ENCODE measurements around the gene ZNF740. TPM values are rescaled to one million over a fixed set of nuclear protein-coding genes. Genes with fewer than 3 reads are reported as not detected.
"Not testable (repeated sequence)": the region's sequence is repeated elsewhere in the genome, so short reads cannot be mapped to it uniquely, and the experiment has no call there.

The ZNF740 gene
- total RNA-seq, 2 experiments from 2014 or later, result 31.6 to 58.2 TPM

DNA sequence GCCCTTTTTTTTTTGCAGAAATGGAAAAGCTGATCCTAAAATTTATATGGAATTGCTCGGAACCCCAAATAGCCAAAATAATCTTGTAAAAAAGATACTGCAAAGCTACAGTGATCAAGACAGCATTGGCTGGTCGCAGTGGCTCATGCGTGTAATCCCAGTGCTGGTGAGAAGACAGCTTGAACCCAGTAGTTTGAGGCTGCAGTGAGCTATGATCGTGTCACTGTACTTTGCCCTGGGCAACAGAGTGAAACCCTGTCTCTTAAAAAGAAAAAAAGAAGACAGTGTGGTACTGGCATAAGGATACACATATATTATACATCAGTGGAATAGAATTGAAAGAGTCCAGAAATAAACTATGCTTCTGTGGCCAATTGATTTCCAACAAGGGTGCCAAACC lies 21.1 kb downstream of the ZNF740 start:
- intact Hi-C loops (cut with micrococcal nuclease; ENCODE audit: unreplicated experiment), result loop anchor here (2.0 to 10.0 kb wide), 2 partner anchors 43 to 303 kb away; partner anchors contain the start of genes NPFF and TARBP2
- H3K4me1 ChIP-seq (ENCODE audit: insufficient read depth, low read length, poor library complexity, severe bottlenecking), result peaks cover 78% of the 10 kb centered on the region
- no peaks in the 10 kb centered on the region for H3K9me3 ChIP-seq (ENCODE audit: low read length)
- peak overlapping the region; percentile 98 for H3K27ac ChIP-seq (ENCODE audit: low read depth, low read length, poor library complexity, severe bottlenecking)
- POLR2A ChIA-PET, result interaction anchor here (0.5 to 5.0 kb wide), 9 partner anchors 9 to 122 kb away, joined by 3 to 41 read pairs (median 5); partner anchors contain the start of genes CSAD, ESPL1 and ZNF740
- H3K79me2 ChIP-seq (ENCODE audit: insufficient read depth, low read depth, low read length), result peaks cover 67% of the 10 kb centered on the region
- peak overlapping the region; percentile 86 for H3K4me2 ChIP-seq (ENCODE audit: low read length)
- BruUV-seq (replicated peaks), result no TSS peak
- peaks cover 49% of the 10 kb centered on the region for H3K36me3 ChIP-seq (ENCODE audit: insufficient read depth, low read length)
- H4K20me1 ChIP-seq (ENCODE audit: insufficient read depth, low read length), result no peaks in the 10 kb centered on the region
- no peaks in the 10 kb centered on the region for H3K9me2 ChIP-seq (ENCODE audit: insufficient read depth, low read length)
- H3K4me3 ChIP-seq (ENCODE audit: low read depth, low read length, poor library complexity, severe bottlenecking), result peak overlapping the region; percentile 55
- CTCF ChIA-PET (ENCODE audit: unreplicated experiment), result interaction anchor here (0.7 to 1.1 kb wide), 2 partner anchors 10 to 11 kb away, joined by 3 to 4 read pairs; no protein-coding TSS in a partner anchor
- peak; percentile 51 for DNase-seq (ENCODE audit: low spot score)
- TF ChIP-seq, protein P1, sequence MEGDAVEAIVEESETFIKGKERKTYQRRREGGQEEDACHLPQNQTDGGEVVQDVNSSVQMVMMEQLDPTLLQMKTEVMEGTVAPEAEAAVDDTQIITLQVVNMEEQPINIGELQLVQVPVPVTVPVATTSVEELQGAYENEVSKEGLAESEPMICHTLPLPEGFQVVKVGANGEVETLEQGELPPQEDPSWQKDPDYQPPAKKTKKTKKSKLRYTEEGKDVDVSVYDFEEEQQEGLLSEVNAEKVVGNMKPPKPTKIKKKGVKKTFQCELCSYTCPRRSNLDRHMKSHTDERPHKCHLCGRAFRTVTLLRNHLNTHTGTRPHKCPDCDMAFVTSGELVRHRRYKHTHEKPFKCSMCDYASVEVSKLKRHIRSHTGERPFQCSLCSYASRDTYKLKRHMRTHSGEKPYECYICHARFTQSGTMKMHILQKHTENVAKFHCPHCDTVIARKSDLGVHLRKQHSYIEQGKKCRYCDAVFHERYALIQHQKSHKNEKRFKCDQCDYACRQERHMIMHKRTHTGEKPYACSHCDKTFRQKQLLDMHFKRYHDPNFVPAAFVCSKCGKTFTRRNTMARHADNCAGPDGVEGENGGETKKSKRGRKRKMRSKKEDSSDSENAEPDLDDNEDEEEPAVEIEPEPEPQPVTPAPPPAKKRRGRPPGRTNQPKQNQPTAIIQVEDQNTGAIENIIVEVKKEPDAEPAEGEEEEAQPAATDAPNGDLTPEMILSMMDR (conservative IDR thresholded peaks at IDR 0.05; ENCODE audit: low read length), result no peak
- no peak for TF ChIP-seq EZH2phosphoT487 (IDR thresholded peaks at IDR 0.05; ENCODE audit: borderline replicate concordance, low read depth, low read length)
- no peak overlapping the region for H2AFZ ChIP-seq (ENCODE audit: low read length)

- H3K9me3 ChIP-seq (ENCODE audit: low read length); DNase-seq (ENCODE audit: low spot score); H2AFZ ChIP-seq (ENCODE audit: low read length); H3K9me2 ChIP-seq (ENCODE audit: insufficient read depth, low read length); H4K20me1 ChIP-seq (ENCODE audit: insufficient read depth, low read length); BruUV-seq (replicated peaks): not testable (repeated sequence)
- peak overlapping the region; percentile 86 for H3K4me2 ChIP-seq (ENCODE audit: low read length)
- ChIA-PET POLR2A (interaction anchor here (0.5 to 5.0 kb wide), 7 partner anchors 12 to 122 kb away, joined by 3 to 41 read pairs (median 5); partner anchors contain the start of genes CSAD, ESPL1 and ZNF740), CTCF (ENCODE audit: unreplicated experiment) (interaction anchor here (1.1 kb wide), 1 partner anchor 9 kb away, joined by 3 read pairs; no protein-coding TSS in a partner anchor)
- intact Hi-C loops (cut with micrococcal nuclease; ENCODE audit: unreplicated experiment), result loop anchor here (10.0 kb wide), 1 partner anchor 302 kb away; the partner anchor contains the start of genes NPFF and TARBP2
- peaks cover 81% of the 10 kb centered on the region for H3K4me1 ChIP-seq (ENCODE audit: insufficient read depth, low read length, poor library complexity, severe bottlenecking)
- peak overlapping the region; percentile 55 for H3K4me3 ChIP-seq (ENCODE audit: low read depth, low read length, poor library complexity, severe bottlenecking)
- peaks cover 42% of the 10 kb centered on the region for H3K36me3 ChIP-seq (ENCODE audit: insufficient read depth, low read length)
- H3K79me2 ChIP-seq (ENCODE audit: insufficient read depth, low read depth, low read length), result peaks cover 73% of the 10 kb centered on the region
- H3K27ac ChIP-seq (ENCODE audit: low read depth, low read length, poor library complexity, severe bottlenecking), result peak overlapping the region; percentile 98
These were observed 21.8 kb downstream of the ZNF740 start for GRCh38 chr12:53202316-53202715.

- POLR2A ChIA-PET, result interaction anchor here (0.7 kb wide), 3 partner anchors 8 to 1963 kb away, joined by 3 to 4 read pairs (median 3); no protein-coding TSS in a partner anchor
- H3K36me3 ChIP-seq (ENCODE audit: insufficient read depth, low read length), result peaks cover 23% of the 10 kb centered on the region
- peaks cover 86% of the 10 kb centered on the region for H3K4me1 ChIP-seq (ENCODE audit: insufficient read depth, low read length, poor library complexity, severe bottlenecking)
- TF ChIP-seq, protein P1 (conservative IDR thresholded peaks at IDR 0.05; ENCODE audit: low read length), result no peak
- TF ChIP-seq EZH2phosphoT487 (IDR thresholded peaks at IDR 0.05; ENCODE audit: borderline replicate concordance, low read depth, low read length), result no peak
- no peaks in the 10 kb centered on the region for H4K20me1 ChIP-seq (ENCODE audit: insufficient read depth, low read length)
- DNase-seq (ENCODE audit: low spot score), result no peak
- intact Hi-C loops (cut with micrococcal nuclease; ENCODE audit: unreplicated experiment), result loop anchor here (10.0 kb wide), 1 partner anchor 300 kb away; the partner anchor contains the start of genes NPFF and TARBP2
- H3K27ac ChIP-seq (ENCODE audit: low read depth, low read length, poor library complexity, severe bottlenecking), result peak overlapping the region; percentile 98
- CTCF ChIA-PET (ENCODE audit: unreplicated experiment), result no interaction called here
- peak overlapping the region; percentile 86 for H3K4me2 ChIP-seq (ENCODE audit: low read length)
- H3K9me3 ChIP-seq (ENCODE audit: low read length), result no peaks in the 10 kb centered on the region
- peak overlapping the region; percentile 83 for H3K4me3 ChIP-seq (ENCODE audit: low read depth, low read length, poor library complexity, severe bottlenecking)
- no peaks in the 10 kb centered on the region for H3K9me2 ChIP-seq (ENCODE audit: insufficient read depth, low read length)
- TSS peak; percentile 32 for BruUV-seq (replicated peaks)
- H3K79me2 ChIP-seq (ENCODE audit: insufficient read depth, low read depth, low read length), result peaks cover 71% of the 10 kb centered on the region
- H2AFZ ChIP-seq (ENCODE audit: low read length), result no peak overlapping the region
These were observed 23.8 kb downstream of the ZNF740 start for GRCh38 chr12:53204351-53204750.

Data from OCI-LY7 (cell line).